Kidney epithelial cell (primary cell): ENCODE measurements around the gene BEST1. TPM values are rescaled to one million over a fixed set of nuclear protein-coding genes. Genes with fewer than 3 reads are reported as not detected.
"Not testable (repeated sequence)": the region's sequence is repeated elsewhere in the genome, so short reads cannot be mapped to it uniquely, and the experiment has no call there.

Experiments used
- DNase-seq: peaks from one replicate; pipeline ENCODE4 v3.0.0-alpha.2; 2010; ENCODE audit warnings: low read depth
- H3K27me3 ChIP-seq: 2 replicates; pipeline ENCODE4 v1.6.0; 2011; ENCODE audit warnings: low read length; ENCODE audit not compliant: control insufficient read depth, insufficient read depth
- H3K36me3 ChIP-seq: 2 replicates; pipeline ENCODE4 v1.5.1; 2011; ENCODE audit warnings: low read length; ENCODE audit not compliant: control insufficient read depth, insufficient read depth
- H3K4me3 ChIP-seq: 2 replicates; pipeline ENCODE4 v1.5.1; 2011; ENCODE audit warnings: low read depth, mild to moderate bottlenecking, control low read depth, low read length
- total RNA-seq: library from RNA; depleted of rRNA; stranded (reverse); fragments of >200 nt; gene quantifications from 2 replicates; pipeline ENCODE4 v1.2.3, GENCODE V29; 2015
- TF ChIP-seq, protein P1 (sequence below): IDR thresholded peaks from 2 replicates; pipeline ENCODE4 v1.5.1; 2011; ENCODE audit warnings: mild to moderate bottlenecking, moderate library complexity, low read length, control low read depth, inconsistent platforms; ENCODE audit not compliant: insufficient read depth, poor library complexity, severe bottlenecking

The BEST1 gene
- total RNA-seq, 1 donor from 2014 or later: 1.1 TPM

DNA sequence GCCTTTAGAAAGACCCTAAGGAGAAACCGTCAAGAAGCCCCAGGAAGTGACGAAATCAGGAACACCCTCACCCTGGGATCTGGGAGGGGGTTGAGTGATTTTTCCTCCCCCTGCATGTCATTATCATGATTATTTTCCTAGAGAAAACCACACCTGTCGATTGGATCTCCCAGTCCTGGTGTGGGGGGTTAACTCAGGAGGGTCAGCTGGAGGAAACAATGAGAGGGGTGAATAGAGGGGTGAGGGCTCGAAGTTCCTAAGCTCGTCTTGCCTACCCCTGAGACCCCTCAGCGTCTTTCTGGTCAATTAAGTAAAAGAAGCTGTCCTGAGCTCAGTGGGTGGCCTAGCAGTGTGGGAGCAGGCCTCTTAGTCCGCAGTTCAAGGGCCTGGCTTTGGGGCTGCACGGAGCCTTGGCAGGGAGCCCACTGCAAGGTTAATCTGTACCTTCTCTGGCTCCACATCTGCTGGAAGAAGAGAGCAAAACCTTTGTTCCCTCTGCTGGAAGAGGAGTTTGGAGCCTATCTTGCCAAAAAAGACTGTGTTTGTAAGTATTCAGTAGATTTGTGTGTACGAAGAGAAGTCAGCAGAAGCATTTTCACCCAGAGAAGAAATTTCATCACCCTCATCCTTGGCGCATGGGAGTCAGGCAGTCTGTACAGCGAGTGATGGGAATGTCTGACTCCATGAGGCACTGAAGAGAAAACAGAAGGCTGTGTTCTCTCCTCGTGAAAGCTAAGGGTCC lies 51.5 kb downstream of the BEST1 start:
- H3K4me3 ChIP-seq: no peak overlapping the region
- TF ChIP-seq, protein P1, sequence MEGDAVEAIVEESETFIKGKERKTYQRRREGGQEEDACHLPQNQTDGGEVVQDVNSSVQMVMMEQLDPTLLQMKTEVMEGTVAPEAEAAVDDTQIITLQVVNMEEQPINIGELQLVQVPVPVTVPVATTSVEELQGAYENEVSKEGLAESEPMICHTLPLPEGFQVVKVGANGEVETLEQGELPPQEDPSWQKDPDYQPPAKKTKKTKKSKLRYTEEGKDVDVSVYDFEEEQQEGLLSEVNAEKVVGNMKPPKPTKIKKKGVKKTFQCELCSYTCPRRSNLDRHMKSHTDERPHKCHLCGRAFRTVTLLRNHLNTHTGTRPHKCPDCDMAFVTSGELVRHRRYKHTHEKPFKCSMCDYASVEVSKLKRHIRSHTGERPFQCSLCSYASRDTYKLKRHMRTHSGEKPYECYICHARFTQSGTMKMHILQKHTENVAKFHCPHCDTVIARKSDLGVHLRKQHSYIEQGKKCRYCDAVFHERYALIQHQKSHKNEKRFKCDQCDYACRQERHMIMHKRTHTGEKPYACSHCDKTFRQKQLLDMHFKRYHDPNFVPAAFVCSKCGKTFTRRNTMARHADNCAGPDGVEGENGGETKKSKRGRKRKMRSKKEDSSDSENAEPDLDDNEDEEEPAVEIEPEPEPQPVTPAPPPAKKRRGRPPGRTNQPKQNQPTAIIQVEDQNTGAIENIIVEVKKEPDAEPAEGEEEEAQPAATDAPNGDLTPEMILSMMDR: no peak
- no peaks in the 10 kb centered on the region for H3K36me3 ChIP-seq
- no peak for DNase-seq
- no peaks in the 10 kb centered on the region for H3K27me3 ChIP-seq

DNA sequence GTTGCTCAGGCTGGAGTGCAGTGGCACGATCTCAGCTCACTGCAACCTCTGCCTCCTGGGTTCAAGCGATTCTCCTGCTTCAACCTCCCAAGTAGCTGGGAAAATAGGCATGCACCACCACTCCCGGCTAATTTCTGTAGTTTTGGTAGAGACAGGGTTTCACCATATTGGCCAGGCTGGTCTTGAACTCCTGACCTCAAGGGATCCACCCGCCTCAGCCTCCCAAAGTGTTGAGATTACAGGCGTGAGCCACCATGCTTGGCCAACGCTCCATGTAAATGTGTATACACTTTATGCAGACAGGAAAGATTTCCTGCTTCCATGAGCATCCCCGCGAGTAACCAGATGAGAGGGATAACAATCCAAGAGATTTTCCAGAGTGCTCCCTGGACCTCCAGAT lies 52.1 kb downstream of the BEST1 start:
- DNase-seq, H3K27me3 ChIP-seq, H3K36me3 ChIP-seq, H3K4me3 ChIP-seq: not testable (repeated sequence)

GRCh38 chr11:62004473-62004872 lies 54.3 kb downstream of the BEST1 start:
- no peaks in the 10 kb centered on the region for H3K27me3 ChIP-seq
- no peak overlapping the region for H3K4me3 ChIP-seq
- no peaks in the 10 kb centered on the region for H3K36me3 ChIP-seq
- TF ChIP-seq, protein P1: no peak
- no peak for DNase-seq

GRCh38 chr11:62008193-62008592 lies 58.0 kb downstream of the BEST1 start:
- Histone ChIP-seq H3K36me3 (no peaks in the 10 kb centered on the region), H3K4me3 (no peak overlapping the region), H3K27me3 (no peaks in the 10 kb centered on the region)
- TF ChIP-seq, protein P1: no peak
- no peak for DNase-seq

DNA sequence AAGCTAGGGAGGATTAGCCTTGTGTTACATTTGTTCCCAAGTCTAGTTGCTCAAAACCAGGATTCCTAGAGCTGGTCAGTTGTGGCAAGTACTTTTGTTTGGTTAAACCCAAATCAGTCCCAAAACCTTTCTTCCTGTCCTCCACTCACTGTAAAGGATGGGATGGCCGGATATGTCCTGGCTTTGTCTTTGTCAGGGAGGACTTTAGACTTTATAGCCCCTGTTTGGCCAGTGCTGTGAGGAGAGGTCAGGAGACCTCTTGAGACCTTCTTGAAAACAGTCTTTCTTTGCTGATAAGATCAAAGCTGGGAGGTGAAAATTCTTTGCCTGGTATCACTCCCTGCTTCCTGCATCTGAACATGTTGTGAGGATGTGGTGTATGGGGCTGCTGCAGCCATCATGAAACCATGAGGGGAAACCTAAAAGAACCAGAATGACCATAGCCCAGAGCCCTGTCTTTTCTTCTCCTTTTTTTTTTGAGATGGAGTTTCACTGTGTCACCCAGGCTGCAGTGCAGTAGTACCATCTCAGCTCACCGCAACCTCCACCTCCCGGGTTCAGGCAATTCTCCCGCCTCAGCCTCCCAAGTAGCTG lies 60.9 kb downstream of the BEST1 start:
- no peak for DNase-seq
- no peaks in the 10 kb centered on the region for H3K36me3 ChIP-seq
- TF ChIP-seq, protein P1: no peak
- H3K27me3 ChIP-seq: no peaks in the 10 kb centered on the region
- no peak overlapping the region for H3K4me3 ChIP-seq

DNA sequence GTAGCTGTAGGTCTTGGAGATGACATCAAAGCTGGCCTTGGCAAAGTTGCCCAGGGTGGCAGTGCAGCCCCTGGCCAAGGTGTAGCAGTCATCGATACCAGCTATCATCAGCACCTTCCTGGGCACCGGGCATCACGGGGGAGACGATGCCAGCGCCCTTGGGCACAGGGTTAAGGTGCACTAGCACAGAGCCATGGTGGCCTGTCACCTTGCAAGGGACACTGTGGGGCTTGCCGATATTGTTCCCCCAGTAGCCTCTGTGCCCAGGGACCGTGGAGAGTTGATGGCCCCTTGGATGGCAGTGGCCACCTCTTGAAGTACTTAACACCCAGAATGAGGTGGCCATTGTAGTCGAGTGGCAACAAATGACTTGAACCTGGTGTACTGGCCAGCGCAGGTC lies 61.7 kb downstream of the BEST1 start:
- H3K27me3 ChIP-seq: no peaks in the 10 kb centered on the region
- H3K4me3 ChIP-seq: no peak overlapping the region
- no peaks in the 10 kb centered on the region for H3K36me3 ChIP-seq
- TF ChIP-seq, protein P1: no peak
- DNase-seq: no peak
